NK-92 (cell line): ENCODE data around the gene FRK.
"Not testable (repeated sequence)": the region's sequence is repeated elsewhere in the genome, so short reads cannot be mapped to it uniquely, and the experiment has no call there.

Experiments used
- DNase-seq: peaks from one replicate; lab custom pipeline; 2025; ENCODE audit not compliant: unreplicated experiment; lab: John Stamatoyannopoulos, UW

The FRK gene

DNA sequence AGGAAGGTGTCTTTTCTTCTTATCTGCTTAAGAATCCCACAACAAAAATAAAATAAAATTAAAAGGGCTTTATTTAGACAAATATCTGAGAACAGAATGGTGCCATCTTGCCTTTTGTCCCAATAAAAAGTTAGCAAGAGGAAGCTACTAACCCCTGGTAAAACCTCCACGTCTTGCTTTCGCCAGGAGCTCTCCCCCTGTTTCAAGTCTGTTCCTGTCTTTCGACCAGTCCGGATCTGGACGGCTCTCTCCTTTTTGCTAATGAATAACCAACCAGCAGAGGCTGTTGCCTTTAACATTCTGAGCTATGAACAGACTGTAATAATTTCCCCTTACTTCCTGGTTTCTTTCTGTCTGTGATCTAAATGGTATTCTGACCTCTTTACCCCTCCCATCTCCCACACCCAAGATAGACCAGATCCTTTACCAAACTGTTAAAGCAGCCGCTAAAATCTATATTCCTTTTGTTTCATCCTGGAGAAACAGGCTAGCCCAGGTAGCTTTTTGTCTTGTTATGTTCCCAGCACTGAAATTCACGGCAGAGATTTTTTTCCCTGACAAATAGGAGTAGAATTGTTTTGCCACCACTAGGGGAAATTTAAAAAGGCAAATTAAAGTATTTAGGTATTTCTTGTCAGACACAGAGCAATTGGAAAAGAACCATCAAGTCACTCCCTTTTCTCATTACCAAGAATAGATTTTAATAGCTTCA, at the start of gene FRK:
FRK (minus strand) TSS at position 320 of the 712 bp plus-strand sequence. CDS start 580 bp downstream, outside the sequence.
- DNase-seq: no peak

DNA sequence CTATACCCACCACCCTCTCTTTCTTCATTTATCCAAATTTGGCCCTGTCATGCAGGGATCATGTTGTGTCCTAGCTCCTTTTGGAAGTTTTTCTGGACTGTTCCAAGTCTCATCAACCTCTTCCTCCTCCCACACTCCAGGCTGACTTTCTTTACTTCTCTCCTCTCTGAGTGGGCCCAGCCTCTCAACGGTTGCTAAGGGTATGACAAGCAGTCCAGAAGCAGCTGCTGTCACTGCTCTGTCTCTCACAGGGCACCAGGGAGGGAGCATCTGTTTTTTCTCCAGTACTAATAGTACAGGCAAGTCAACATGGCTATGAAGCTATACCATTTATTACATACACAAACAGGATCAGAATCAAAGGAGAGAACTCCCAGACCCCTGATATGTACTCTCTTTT, 48.1 kb upstream of the FRK start:
- DNase-seq: no peak

GRCh38 chr6:116106146-116106545, 45.5 kb upstream of the FRK start:
- no peak for DNase-seq

- DNase-seq: no peak
These were observed 44.6 kb upstream of the FRK start for GRCh38 chr6:116105247-116105646.

- DNase-seq: no peak
These were observed 43.9 kb upstream of the FRK start for GRCh38 chr6:116104636-116105035.

- no peak for DNase-seq
These were observed 42.2 kb upstream of the FRK start for GRCh38 chr6:116102873-116103272.

DNA sequence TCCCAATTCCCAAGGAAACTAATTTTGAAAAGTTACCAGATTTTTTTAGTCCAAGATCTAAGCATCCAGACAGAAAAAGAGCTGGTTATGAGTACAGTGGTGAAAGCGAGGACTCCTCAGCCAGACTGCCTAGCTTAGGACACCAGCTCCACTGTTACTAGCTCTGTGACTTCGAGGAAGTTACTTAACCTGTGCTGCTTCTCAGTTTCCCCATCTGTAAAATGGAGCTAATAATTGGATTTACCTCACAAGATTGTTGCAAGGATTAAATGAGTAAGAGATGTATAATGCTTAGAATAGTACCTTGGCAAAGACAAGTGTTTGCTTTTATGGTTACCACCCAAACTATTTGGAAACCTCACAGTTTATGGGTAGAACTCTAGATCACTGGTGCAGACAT, 41.1 kb upstream of the FRK start:
- DNase-seq: no peak

DNA sequence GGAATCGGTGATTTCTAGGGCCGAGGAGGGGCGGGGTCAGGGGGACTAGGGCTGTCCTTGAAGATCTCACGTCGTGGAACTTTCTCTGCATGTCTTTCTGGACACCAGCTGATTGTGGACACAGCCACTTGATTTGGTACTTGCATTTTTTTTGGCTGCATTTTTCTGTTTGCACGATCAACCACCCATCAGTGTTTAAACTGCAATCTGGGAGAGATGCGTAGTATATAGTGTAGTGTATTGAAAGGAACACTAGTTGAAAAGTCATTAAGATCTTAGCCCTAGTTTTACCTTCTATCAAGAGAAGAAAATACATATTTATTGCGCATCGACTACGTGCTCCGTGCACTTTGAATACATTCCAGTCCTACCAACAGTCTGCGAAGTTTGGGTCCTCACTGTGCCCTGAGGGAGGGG, 40.6 kb upstream of the FRK start:
- no peak for DNase-seq

- no peak for DNase-seq
These were observed 40.0 kb upstream of the FRK start, which contains the start of gene NT5DC1 for GRCh38 chr6:116100419-116101301. NT5DC1 (plus strand) TSS chr6:116100853; CDS start chr6:116100931, 78 bp downstream.

GRCh38 chr6:116099036-116099435, 38.3 kb upstream of the FRK start:
- DNase-seq: no peak

DNA sequence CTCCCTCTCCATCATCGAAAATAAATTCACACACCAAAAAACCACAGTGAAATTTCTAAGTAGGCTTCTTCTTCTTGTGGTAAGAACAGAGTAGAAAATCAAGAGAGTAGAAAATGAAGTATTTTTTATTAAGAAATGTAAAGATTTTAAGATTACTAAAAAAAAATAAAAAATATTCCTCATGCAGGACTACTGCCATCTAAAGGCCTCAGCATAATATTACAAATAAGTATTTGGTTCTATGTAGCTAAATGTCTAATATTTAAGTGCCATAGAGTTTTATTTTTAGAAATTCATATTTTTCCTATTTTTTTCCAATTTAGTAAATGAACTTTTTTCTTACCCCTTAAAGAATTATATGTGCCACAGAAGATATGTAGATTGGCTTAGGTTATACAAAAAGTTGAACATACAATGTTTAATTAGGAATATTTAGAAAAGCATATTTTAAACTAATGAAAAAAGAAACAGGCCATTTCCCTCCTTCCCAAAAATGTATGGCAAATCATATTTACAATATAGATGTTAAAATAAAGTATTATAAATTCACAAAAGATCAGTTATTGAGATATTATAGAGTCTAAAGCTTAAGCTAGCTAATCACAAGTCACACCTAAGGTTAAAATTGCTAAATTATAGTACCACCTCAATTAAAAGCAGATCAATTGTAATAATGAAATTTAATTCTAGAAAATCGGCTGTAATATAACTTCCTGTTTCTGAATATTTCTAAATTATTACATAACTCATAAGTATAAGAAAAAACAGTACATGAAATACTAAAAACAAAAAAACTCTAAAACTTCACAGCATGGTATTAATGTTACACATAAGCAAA, 36.5 kb upstream of the FRK start:
- DNase-seq: no peak

- DNase-seq: not testable (repeated sequence)
These were observed 35.5 kb upstream of the FRK start for GRCh38 chr6:116096048-116096759.

DNA sequence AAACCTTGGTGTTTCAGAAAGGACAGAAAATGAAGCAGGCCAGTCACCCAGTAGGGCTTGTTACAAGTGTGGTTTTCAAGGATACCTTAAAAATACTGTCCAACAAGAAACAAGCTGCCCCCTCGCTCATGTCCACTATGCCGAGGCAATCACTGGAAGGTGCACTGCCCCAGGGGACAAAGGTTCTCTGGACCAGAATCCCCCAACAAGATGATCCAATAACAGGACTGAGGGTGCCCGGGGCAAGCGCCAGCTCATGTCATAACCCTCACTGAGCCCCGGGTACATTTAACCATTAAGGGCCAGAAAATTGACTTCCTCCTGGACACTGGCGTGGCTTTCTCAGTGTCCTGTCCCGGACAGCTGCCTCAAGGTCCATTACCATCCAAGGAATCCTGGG, 33.4 kb upstream of the FRK start:
- no peak for DNase-seq

- DNase-seq: no peak
These were observed 29.6 kb upstream of the FRK start for GRCh38 chr6:116090251-116090650.

DNA sequence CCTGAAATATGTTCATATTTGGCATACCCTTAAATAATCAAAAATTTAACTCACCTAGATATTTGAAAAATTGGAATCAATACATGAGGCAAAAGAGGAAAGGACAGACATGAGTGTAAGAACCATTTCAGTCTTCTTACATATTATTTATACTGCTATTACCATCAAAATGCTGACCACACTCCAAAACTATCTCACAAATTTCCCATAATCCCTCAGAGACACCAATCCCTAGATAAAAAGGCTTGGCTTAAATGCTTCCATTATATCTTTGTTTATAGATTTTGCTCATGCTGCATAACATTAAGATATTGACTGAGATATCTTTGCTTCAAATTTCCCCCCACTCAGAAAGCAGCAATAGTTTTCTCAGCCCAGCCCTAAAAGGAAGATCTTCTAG, 28.3 kb upstream of the FRK start:
- no peak for DNase-seq

DNA sequence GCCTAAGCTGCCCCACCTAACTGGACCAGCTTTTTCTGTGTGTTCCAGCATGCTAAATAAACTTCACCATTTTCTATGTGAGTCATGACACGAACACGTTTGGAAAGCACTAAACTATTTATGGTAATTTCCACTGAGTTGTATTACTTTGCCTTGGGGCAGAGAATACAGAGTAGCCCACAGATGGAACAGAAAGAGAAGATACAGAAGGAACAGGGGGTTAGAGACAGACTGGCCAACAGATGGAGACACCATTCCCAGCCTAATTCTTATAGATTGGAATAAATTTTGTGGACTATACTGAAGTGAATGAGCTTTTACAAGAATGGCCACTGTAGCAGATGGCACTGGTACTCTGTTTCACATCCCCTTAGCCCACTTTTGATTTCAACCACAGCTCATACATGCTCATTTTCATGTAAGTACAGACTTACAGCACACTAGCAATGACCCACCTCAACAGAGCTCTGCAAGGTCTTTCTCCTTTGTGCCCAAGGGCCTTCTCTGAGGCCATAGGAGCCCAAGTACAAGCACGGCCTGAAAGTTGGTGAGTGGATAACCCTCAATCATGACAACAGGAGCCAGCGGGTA, 26.8 kb upstream of the FRK start:
- DNase-seq: no peak

DNA sequence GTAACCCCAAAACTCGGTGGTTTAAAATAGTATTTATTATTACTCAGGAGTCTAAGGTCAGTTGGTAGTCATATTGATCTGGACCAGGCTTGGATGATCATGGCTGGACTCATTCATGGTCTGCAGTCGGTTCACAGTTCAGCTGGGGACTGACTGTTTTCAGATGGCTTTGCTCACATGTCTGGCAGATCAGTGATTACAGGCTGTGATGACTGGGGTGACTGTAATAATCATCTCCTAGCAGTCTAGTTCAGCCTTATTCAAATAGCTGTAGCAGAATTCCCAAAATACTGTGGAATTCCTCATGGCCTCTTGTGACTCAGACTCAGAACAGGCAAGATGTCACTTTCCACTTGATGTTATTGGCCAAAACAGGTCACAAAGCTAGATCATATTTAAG, 23.6 kb upstream of the FRK start:
- DNase-seq: no peak

GRCh38 chr6:116083052-116083451, 22.4 kb upstream of the FRK start:
- DNase-seq: no peak

GRCh38 chr6:116078945-116079344, 18.3 kb upstream of the FRK start:
- no peak for DNase-seq

- DNase-seq: no peak
These were observed 17.8 kb upstream of the FRK start for GRCh38 chr6:116078522-116078921.
